ENCODE measurements around the gene FIBP.
A peak's percentile ranks its signal among the peaks of the same experiment; 100 is the strongest.

The FIBP gene

GRCh38 chr11:65927904-65928397, 39.7 kb upstream of the FIBP start:
- peak overlapping the region; percentile 33 for H3K4me3 ChIP-seq (ENCODE audit: low read depth, low read length)
- TF ChIP-seq CTCF (IDR thresholded peaks at IDR 0.05; ENCODE audit: low read depth, low read length, missing control alignments) = no peak
- peak; percentile 79 for DNase-seq (ENCODE audit: low read depth)

DNA sequence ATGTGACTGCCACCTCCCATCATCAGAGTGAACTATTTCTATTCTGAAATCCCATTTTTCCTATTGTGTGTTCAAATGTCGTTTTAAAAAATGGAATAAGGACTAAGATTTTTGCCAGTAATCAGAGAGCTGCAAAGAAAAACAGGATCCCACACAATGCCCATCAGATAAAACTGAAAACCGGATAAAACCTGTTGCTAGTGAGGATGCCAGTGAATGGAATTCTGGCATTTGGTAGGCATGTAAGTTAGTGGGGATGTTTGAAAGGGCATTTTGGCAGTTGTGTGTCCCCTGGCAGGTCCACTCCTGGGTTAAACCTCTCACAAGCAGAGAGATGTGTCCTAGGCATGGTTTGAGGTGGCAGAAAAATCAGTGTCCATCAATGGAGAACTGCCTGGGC, 37.1 kb upstream of the FIBP start:
- no peak overlapping the region for H3K4me3 ChIP-seq (ENCODE audit: low read depth, low read length)
- DNase-seq (ENCODE audit: low read depth) = no peak
- TF ChIP-seq CTCF (IDR thresholded peaks at IDR 0.05; ENCODE audit: low read depth, low read length, missing control alignments) = no peak

DNA sequence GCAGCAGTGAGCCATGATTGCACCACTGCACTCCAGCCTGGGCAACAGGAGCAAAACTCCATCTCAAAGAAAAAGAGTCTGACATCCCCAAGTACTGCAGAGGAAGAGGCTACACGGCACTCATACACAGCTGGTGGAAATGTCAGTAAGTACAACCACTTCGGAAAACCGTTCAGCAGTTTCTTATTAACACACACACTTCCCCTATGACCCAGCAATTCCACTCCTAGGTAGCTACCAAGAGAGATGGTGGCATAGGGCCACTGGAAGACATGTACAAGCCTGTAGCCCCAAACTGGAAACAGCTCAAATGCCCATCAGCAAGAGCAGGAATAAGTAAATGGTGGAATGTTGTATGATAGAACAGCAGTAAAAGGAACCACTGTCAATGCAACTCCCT, 34.3 kb upstream of the FIBP start:
- TF ChIP-seq CTCF (IDR thresholded peaks at IDR 0.05; ENCODE audit: low read depth, low read length, missing control alignments) = no peak
- no peak overlapping the region for H3K4me3 ChIP-seq (ENCODE audit: low read depth, low read length)
- DNase-seq (ENCODE audit: low read depth) = no peak

- no peak for DNase-seq (ENCODE audit: low read depth)
- no peak for TF ChIP-seq CTCF (IDR thresholded peaks at IDR 0.05; ENCODE audit: low read depth, low read length, missing control alignments)
- H3K4me3 ChIP-seq (ENCODE audit: low read depth, low read length) = no peak overlapping the region
These were observed 33.6 kb upstream of the FIBP start for GRCh38 chr11:65921876-65922275.

GRCh38 chr11:65921033-65921555, 32.8 kb upstream of the FIBP start:
- DNase-seq (ENCODE audit: low read depth) = no peak
- no peak for TF ChIP-seq CTCF (IDR thresholded peaks at IDR 0.05; ENCODE audit: low read depth, low read length, missing control alignments)
- H3K4me3 ChIP-seq (ENCODE audit: low read depth, low read length) = no peak overlapping the region

GRCh38 chr11:65920372-65920802, 32.1 kb upstream of the FIBP start:
- TF ChIP-seq CTCF (IDR thresholded peaks at IDR 0.05; ENCODE audit: low read depth, low read length, missing control alignments) = no peak
- H3K4me3 ChIP-seq (ENCODE audit: low read depth, low read length) = peak overlapping the region; percentile 71
- no peak for DNase-seq (ENCODE audit: low read depth)
